Fibroblast of villous mesenchyme (primary cell): ENCODE data around the gene TJP1. TPM values are rescaled to one million over a fixed set of nuclear protein-coding genes. Genes with fewer than 3 reads are reported as not detected.
A peak's percentile ranks its signal among the peaks of the same experiment; 100 is the strongest.

Experiments
- DNase-seq: peaks from one replicate; pipeline ENCODE4 v3.0.0-alpha.2; 2010; ENCODE audit warnings: low read depth
- H3K4me3 ChIP-seq: 2 replicates; pipeline ENCODE4 v1.5.1; 2011; ENCODE audit warnings: low read depth, mild to moderate bottlenecking, low read length
- total RNA-seq: library from RNA; depleted of rRNA; stranded (reverse); fragments of >200 nt; gene quantifications from 2 replicates; pipeline ENCODE4 v1.2.3, GENCODE V29; 2012
- TF ChIP-seq, protein P1 (sequence below): IDR thresholded peaks from 2 replicates; pipeline ENCODE4 v1.5.1; 2012; ENCODE audit warnings: low read depth, mild to moderate bottlenecking, low read length; ENCODE audit not compliant: insufficient read depth

TJP1 gene
- total RNA-seq, 1 donor: 103 TPM

DNA sequence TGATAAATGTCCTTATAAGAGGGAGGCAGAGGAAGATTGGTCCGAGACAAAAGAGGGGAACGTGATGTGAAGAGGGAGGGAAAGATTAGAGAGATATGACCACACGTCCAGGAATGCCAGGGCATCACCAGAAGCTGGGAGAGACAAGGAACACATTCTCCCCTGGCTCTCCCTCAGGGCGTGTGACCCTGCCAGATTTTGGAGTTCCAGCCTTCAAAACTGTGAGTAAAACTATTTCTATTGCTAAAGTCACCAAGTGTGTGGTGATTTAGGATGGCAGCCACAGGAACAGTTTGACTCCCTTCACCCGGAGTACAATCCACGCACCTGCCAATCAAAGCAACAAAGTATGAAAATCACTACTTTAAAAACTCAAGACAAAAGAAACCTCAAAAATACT is 32.1 kb upstream of the TJP1 start:
- TF ChIP-seq, protein P1, sequence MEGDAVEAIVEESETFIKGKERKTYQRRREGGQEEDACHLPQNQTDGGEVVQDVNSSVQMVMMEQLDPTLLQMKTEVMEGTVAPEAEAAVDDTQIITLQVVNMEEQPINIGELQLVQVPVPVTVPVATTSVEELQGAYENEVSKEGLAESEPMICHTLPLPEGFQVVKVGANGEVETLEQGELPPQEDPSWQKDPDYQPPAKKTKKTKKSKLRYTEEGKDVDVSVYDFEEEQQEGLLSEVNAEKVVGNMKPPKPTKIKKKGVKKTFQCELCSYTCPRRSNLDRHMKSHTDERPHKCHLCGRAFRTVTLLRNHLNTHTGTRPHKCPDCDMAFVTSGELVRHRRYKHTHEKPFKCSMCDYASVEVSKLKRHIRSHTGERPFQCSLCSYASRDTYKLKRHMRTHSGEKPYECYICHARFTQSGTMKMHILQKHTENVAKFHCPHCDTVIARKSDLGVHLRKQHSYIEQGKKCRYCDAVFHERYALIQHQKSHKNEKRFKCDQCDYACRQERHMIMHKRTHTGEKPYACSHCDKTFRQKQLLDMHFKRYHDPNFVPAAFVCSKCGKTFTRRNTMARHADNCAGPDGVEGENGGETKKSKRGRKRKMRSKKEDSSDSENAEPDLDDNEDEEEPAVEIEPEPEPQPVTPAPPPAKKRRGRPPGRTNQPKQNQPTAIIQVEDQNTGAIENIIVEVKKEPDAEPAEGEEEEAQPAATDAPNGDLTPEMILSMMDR: no peak
- no peak overlapping the region for H3K4me3 ChIP-seq
- DNase-seq: no peak

DNA sequence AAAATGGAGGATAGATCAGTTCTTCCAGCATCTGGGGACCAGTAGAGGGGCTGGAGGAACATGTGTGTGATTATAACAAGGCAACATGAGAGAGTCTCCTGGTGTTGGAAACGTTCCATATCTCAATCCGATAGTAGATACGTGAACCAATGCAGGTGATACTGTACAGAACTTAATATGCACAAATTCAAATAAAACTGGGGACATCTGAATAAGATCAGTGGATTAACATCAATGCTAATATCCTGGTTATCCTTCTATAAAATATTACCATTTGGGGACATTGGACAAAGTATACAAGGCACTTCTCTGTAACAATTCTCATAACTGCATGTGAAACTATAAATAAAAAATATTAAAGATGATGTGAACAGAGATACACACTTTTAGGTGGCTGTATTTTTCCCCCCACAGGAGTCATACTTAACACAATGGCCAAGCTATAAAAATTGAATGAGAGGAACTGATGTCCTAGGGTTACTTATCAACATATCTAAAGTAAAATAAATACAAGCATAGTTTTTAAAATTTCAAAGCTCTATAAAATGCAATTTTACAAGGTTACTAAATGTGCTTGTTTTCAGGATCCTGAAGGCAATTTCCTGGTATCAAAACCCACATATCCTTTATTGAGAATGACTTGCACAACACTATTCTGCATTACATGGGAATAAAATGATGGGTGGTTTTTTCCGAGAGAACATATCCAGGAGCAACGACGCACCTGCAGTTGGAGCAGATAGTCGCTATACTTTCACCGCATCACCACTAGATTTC is 31.1 kb upstream of the TJP1 start:
- no peak overlapping the region for H3K4me3 ChIP-seq
- DNase-seq: peak; percentile 50
- TF ChIP-seq, protein P1: no peak

DNA sequence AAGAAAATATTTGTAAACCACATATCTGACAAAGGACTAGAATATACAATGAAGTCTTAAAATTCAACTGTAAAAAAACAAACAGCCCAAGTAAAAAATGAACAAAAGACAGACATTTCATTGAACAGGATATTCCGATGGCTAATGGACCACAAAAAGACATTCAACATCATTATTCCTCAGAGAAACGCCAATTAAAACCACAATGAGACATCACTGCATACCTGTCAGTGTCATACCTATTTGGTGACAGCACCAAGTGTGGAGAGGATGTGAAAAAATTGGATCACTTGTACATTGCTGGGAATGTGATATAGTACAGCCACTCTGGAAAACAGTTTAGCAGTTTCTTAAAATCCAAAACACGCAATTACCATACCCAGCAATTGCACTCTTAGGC is 29.9 kb upstream of the TJP1 start:
- no peak for DNase-seq
- no peak overlapping the region for H3K4me3 ChIP-seq
- TF ChIP-seq, protein P1: no peak

DNA sequence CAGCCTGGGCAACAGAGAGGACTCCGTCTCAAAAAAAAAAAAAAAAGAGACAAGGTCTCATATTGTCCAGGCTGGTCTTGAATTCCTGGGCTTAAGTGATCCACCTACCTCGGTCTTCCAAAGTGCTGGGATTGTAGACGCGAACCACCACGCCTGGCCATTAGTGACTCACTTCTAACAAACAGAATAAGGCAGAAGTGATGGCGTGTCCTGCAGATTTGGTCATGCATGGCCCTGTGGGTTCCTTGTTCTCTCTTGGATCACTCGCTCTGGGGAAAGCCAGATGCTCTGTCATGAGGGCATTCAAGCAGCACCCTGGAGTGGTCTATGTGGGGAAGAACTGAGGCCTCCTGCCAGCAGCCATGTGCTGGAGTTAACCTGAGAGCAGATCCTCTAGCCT is 27.4 kb upstream of the TJP1 start:
- no peak overlapping the region for H3K4me3 ChIP-seq
- TF ChIP-seq, protein P1: no peak
- no peak for DNase-seq

DNA sequence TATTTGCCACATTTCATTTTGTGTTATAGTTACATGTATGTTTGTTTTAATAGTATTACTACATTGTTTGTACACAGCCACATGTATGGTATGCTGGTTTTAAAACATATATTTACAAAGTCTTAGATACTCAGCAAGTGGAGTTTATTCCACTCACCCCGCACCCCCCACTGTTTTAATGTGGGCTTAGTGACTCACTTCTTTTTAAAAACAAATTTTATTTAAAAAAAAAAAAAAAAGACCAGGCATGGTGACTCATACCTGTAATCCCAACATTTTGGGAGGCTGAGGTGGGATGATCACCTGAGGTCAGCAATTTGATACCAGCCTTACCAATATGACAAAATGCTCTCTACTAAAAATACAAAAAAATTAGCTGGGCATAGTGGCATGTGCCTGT is 26.9 kb upstream of the TJP1 start:
- TF ChIP-seq, protein P1: no peak
- no peak overlapping the region for H3K4me3 ChIP-seq
- no peak for DNase-seq

DNA sequence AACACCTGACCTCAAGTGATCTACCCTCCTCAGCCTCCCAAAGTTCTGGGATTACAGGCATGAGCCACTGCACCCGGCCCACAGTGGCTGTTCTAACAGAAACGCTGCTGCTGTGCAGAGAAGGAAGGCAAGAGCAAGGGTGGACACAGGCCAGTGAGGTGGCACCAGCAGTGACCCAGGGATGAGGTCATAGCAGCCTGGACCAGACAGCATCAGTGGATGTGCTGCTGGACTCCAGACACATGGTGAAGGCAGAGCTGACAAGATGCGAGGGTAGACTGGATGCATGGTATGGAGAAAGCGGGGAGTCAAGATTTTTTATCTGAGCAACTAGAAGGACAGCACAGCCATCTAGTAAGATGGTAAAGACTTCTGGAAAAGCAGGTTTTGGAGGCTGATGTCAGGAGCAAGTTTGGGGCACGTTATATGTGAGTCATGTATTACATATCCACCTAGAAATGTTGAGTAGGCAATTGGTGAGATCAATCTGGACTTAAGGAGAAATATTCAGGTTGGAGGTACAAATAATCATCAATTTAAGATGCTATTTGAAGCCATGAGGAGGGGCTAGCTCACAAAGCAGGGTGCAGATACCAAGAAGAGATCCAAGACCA is 22.1 kb upstream of the TJP1 start:
- TF ChIP-seq, protein P1: no peak
- DNase-seq: no peak

More for the DNA sequence above, 22.1 kb upstream of the TJP1 start:
- no peak overlapping the region for H3K4me3 ChIP-seq
